ENCODE measurements around the gene HPCAL1.

HPCAL1 gene

DNA sequence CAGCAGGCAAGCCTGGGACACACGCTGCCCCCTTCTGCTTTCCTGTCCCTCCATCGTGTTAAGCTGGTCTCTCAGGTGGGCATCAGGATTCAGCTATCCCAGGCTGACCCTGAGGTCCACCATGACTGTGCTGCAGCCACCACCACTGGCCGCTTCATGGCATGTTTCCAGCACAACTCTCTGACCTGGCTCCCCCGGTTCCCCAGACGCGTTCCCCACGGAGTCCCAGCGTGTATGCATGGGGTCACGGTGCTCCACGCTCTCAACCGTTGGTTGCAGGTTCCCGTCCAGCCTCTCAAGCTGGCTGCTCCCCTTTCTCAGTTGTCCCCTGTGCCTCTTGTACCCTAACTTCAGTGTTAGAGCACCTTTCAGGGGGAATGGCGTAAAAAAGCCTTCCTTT lies 20.3 kb downstream of the HPCAL1 start:
- no peak for DNase-seq (ENCODE audit: low read depth in 2 of 2)

DNA sequence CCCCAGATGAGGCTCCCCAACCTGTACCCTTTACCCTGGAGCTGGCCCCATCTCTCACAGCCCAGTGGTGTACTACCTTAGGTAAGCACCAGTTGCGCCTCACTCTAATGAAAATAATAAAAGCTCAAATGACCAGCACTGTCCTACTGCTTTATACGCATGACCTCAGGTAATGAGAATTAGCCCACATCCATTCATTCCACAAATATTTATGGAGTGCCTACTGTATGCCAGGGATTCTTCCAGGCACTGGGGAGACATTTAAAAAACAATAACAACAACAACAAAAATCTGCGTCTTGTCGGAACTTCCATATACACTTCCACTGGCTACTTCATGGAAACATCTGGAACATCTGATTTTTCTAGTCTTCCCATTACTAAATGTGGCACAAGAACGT lies 20.8 kb downstream of the HPCAL1 start:
- no peak for DNase-seq (ENCODE audit: low read depth in 2 of 2)

DNA sequence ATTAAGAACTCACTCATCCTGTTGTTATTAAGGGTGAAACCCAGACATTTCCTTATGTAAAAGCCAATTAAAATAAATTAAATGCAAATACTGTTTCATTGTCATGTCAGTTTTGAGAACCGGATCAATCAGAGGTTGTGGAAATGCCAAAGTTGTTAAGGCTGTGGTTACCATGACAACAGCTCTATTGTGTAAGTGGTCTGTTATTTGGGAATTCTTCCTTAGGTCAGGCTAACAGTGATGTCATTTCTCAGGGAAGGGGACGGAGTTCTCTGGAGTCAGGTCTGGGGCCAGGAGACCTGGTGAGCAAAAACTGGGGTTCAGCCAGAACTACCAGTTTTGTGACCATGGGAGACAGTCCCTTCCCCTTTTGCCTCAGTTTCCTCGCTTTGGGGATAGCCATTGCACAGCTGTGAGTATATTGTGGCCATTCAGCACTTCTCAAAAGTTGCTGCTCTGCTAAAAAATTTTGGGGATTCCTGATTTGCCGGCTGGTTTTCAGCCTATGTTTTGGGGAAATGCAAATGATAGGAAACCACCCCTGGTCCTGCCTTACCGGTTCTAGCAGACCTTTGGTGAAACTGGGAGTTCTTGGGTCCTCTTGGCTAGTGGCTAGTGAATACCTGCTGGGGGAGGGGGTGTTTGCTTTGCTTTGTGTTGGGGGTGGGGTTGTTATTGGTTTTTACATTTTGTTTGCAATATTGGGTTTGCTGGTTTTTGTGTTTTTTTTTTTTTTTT lies 21.6 kb downstream of the HPCAL1 start:
- no peak for DNase-seq (ENCODE audit: low read depth in 2 of 2)

DNA sequence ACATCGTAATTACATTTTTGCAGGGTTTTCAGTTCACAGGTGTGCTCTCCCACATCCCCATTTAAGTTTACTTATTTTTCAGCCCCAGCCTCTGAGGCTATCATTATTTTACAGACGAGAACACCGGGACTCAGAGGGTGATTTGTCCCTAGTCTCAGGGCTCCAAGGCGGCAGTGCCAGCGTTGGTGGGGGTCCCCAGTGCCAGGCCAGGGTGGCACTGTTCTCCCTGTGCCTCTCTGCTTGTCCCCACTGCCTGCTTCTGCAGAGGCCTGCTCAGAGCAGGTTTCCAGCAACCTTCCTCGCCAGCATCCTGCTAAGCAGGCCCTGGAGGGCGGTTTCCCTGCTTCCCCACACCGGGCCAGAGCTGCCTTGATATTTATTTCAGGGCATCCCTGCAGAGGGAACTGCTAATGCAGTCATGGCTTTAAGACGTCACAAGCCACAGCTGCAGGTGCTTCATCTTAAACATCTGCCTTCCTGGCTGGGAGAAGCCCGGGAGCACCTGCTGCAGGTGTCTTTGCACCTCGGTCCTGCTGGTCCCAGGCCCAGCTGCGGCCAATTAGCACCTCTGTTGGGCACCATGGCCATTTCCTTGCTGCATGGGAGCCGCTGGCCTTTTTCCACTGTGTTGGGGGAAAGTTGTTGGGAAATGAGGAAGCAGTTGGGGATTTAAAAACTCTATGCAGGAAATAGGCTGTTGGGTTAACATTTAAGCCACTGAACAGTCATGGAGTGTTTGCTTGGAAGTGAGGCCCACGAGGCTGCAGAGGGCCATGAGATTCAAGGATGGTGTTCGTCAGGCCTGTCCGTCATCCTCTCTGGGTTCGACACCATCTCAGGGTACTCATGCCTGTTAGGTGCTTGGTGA lies 22.8 kb downstream of the HPCAL1 start:
- DNase-seq (ENCODE audit: low read depth in 2 of 2): no peak

DNA sequence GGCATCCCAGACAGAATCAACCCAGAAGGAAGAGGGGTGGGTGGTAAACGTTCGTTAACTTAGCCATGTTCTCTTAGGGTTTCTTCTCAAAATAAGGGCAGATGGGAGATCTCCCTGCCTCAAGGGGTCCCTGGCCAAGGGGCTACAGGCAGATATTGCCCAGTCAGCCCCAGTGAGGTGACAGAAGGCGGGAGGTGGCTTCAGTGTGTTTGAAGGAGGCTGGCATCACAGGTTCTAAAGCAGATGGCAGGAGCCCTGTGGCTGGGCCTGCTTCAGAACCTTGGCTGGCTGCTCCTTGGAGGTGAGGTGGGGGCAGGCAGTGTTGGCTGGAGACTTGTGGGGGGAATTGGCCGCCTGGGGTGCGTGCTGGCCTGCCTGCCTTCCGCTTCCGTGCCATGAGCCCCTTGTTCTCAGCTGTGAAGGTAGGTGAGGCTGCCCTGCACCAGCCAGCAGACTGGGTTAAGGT lies 23.5 kb downstream of the HPCAL1 start:
- DNase-seq (ENCODE audit: low read depth in 2 of 2): no peak

DNA sequence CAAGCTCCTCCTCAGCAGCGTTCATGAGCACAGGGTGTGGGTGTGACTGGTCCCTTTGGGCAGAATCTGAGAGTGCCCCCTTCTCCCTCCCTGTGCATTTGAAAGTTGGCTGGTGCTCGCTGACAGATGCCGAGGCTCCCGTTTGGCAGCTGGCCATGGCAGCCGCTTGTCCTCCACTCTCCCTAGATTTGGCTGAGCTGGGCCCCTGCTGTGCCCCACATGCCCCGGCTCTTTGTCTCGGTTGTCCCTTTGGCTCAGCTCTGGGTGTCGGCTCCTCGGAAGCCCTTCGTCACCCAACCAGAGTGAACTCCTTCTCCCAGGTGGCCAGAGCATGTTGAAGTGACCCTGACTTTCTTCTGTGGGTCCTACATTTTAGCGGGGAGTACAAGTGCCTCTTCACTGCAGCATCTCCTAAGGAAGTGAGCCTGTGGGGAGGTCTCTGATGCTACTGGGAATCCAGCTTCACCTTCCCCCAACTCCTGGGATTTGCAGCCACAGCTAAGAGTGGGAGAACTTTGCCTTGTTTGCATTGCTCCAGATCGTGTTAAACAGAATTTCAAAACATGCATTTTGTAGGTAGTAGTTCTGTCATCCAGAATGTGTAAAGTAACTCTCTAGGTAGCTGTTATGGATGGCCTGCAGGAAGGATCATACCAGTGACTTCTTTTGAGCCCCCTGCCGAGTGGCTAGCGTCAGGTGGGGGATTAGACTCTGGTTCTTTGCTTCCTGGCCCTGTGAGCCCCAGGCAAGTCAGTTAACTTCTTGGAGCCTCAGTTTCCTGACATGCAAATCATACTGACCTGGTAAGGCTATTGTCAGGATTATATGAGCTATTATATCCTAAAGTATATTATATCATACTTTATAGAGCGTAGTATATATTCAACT lies 24.2 kb downstream of the HPCAL1 start:
- no peak for DNase-seq (ENCODE audit: low read depth in 2 of 2)

DNA sequence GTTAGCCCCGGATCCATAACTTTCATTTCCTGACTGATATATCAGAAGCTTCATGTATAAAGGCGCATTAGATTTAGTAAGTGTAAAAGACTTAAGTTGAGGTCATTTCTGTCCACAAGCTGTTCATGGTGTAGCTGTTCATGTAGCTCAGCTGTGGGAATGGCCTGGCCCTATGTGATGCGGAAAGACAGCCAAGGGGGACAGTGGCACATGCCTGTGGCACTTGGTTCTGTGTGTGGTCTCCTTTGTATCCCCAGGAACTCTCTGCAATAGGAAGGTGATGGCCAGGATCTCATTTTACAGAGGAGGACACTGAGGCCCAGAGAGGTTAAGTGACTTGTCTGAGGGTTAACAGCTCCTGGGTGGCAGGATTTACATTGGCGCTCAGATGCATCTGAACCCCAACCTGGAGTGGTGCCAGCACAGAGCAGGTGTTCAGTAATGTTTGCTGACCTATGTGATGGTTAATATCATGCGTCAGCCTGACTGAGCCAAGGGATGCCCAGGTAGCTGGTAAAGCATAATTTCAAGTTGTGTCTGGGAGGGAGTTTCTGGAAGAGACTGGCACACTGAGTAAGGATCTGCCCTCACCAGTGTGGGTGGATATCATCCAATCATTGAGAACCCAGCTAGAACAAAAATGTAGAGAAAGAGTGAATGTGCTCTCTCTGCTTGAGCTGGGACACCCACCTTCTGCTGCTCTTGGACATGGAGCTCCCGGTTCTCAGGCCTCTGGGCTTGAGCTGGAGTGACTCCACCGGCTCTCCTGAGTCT lies 25.4 kb downstream of the HPCAL1 start:
- no peak for DNase-seq (ENCODE audit: low read depth in 2 of 2)

DNA sequence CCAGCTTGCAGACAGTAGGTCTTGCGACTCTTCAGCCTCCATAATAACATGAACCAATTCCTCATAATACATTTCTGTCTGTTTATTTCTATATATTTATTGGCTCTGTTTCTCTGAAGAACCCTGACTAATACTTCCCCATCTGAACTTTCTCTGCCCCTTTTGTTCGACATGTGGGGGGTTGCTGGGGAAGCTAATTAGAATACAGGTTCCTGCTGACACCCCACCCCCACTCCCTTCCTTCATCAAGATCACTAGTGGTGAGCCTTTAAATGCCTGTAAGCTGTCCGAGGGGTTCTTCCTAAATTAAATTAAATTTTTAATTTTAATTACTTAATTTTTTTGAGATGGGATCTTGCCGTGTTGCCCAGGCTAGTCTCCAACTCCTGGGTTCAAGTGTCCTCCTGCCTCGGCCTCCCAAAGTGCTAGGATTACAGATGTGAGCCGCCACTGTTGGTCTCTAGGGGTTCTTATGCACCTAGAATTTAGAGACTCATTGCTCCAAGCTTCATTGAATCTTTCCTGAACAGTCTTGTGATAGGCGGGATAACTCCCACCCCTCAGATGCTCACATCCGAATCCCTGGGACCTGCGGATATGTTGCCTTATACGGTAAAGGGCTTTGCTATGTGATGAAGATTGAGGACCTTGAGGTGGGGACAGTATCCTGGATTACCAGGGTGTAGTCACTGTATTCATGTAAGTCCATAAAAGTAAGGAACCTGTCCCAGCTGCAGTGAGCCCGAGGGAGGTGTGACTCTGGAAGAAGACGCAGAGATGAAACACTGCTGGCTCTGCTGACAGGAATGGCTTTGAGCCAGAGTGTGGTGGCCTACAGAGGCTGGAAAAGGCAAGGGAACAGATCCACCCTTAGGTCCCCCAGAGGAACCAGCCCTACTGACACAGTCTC lies 26.2 kb downstream of the HPCAL1 start:
- DNase-seq (ENCODE audit: low read depth in 2 of 2): no peak

DNA sequence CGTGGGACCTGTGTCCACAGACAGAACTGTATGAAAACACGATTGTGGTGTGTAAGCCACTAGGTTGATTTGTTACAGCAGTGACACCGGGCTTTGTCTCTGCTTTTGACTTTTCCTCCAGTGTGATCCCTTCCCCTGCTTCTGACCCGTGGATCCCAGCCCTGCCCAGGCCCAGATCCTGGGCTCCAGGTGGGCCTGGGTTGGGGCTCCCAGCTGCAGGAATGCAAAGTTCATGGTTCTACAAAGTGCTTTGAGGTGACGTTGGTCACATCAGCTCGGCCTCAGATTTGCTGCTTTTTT lies 26.8 kb downstream of the HPCAL1 start:
- DNase-seq (ENCODE audit: low read depth in 2 of 2): no peak

DNA sequence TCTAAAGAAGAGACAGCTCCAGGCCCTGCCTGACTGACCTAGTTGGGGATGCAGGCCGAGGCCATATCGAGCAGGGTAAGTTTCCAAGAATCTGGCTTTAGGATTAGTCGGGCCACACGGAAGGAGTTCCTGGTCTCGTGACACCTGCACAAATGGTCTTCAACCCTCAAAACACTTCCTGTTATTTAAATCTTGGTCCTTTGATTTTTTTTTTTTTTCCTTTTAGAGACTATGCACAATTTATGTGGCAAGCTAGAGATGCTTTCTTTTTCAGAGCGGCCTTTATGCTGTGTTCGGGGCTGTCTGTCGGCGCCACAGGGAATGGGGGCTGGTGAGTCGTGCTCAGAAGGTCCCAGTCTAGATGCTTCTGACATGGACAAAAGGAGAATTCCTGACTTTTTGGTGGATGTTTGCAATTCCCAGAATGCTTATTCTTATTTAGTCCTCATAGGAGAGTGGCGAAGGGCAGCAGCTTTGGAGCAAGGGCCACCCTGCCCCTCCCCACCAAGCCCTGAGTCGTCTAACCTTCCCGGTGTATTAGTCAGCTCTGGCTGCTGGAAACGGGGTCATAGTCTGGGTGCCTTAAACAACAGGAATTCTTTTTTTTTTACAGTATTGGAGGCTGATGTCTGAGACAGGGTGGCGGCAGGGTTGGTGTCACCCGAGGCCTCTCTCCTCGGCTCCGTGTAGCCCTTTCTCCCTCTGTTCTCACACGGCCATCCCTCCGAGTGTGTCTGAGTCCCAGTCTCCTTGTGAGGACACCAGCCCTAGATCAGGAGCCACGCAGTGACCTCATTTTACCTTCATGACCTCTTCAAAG lies 27.4 kb downstream of the HPCAL1 start:
- no peak for DNase-seq (ENCODE audit: low read depth in 2 of 2)

DNA sequence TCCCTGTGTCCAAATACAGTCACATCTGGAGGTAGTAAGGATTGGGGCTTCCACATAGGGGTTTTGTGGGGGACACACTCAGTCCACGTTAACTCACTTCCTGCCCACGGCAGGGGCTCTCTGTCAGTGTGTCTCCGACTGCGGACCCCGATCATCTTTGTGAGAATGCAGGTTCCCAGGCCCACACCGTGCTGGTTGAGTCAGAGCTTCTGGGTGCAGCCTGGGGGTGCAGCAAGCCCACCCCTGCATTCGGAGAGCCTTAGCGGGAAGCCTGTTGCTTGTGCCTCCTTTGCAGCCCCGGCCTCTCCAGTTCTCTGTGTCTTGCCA lies 28.0 kb downstream of the HPCAL1 start:
- no peak for DNase-seq (ENCODE audit: low read depth in 2 of 2)

DNA sequence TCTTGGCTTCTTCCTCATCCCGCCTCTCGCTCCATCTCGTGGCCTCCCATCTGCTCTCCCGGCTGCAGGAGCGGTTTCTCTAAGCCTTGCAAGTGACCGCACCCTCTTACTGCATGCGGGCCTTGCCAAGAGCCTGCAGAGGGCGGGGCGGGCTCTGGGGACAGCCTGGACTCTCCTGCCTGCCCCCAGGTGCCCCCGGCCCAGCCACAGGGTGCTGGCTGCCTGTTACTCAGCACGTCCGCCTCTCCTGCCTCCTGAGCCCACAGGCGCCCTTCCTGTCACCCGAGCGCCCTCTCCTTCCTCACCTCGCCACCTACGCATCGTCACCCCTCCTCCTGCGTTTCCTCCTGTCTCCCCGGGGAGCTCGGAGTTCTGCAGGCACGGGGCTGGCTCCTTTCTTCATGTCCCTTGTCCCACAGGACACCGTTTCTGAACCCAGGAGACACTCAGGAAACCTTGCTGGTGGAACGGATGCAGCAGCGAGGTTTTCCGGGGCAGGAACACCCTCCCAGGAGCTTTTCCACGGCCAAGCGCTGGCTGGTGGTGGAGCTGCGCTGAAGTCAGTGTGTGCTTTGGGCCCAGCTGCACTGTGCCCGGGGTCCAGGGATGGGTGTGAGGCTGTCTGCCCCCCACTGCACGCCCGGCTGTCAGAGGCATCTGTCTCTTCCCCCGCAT lies 28.5 kb downstream of the HPCAL1 start:
- DNase-seq (ENCODE audit: low read depth in 2 of 2): peak; percentile 64 to 76

DNA sequence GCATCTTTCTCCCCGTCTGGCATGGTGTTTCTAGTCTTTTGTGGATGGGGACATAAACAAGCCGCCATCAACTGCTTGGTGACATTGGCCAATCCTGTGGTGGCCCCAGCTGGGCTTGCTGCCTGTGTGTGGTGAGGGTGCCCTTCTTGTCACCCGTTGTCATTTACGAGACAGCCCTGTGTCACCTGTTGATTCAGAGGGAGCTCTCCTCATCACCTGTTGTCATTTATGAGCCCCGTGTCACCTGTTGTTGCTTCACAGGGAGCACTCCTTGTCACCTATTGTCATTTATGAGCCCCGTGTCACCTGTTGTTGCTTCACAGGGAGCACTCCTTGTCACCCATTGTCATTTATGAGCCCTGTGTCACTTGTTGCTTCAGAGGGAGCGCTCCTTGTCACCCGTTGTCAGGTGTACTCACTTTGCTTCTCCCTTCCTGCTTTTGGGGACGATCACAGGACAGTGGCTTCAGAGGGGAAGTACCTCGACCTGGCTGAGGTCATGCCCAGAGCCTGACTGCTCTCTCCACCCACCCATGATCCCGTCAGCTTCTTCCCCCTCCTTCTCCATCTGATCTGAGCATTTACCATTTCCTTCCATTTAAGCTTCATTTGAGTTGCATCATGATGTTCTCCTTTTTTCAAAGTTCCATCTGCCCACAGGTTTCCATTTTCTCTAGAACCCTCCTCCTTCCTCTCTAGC lies 29.1 kb downstream of the HPCAL1 start:
- peak; percentile 46 to 65 for DNase-seq (ENCODE audit: low read depth in 2 of 2)

DNA sequence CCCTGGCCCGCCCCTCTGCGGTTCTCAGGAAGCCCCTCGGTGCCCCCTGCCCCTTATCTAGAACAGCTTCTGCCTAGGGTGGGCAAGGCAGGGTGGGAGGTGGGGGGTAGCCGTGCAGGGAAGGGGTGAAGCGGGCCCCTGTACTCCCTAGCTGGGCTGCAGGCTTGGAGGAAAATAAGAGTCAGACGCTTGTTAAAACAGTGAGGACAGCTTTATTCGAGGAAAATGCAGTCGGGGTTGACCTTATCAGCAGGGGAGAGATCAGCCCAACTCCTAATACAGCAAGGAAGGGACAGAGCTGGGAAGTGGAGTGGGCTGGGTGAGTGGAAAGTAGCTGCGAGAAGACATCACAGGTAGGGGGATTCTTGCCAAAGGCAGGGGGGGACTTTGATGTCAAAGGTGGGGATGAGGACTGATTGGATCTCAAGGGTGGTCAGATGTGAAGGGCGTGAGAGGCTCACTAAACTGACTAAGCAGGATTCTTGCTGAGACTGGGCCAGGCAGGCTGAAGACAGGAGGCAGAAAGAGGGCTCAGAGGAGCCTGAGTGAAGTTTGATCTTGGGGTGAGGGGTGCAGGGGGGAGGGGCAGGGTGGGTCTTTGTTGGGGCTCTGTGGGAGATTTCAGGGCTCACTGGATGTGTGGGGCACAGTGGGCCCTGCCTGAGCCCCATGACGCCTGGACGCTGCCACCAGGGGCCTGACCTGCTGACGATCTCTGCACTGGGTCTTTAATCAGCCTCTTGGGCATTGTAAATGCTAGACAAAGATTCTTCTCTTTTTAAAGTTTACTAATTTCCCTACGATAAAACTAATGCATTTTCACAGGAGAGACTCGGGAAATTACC lies 29.9 kb downstream of the HPCAL1 start:
- peak; percentile 23 to 30 for DNase-seq (ENCODE audit: low read depth in 2 of 2)

DNA sequence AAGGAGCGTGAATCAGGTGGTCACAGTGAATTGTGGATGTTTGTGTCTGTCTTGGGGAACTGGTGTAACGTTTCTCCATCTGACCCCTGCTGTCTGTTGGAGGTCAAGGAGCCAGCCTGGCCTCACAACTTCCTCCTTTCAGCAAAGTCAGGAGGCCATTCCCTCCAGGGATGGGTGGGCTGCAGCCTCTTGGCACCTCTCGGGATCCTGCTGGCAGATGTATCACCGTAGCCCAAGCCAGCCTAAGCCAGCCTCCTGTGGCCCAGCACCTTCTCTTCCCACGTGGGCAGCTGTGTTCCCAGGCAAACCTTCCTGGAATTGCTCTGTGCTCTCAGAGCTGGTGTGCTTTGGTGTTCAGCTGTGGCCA lies 30.5 kb downstream of the HPCAL1 start:
- DNase-seq (ENCODE audit: low read depth in 2 of 2): no peak

DNA sequence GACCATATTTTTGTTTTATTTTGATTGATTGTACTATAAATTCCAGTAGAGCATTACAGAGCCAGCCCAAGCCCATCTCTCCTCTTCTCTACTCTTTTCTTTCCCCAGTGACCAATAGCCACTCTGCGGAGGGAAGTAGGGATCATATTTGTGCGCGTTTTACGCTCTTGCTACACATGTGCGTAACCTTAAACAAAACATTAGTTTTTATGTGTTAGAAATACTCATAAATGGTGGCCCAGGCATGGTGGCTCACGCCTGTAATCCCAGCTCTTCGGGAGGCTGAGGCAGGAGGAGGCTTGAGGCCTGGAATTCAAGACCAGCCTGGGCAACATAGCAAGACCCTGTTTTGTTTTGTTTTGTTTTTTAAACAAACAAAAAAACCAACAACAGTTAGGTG lies 31.3 kb downstream of the HPCAL1 start:
- DNase-seq (ENCODE audit: low read depth in 2 of 2): no peak

DNA sequence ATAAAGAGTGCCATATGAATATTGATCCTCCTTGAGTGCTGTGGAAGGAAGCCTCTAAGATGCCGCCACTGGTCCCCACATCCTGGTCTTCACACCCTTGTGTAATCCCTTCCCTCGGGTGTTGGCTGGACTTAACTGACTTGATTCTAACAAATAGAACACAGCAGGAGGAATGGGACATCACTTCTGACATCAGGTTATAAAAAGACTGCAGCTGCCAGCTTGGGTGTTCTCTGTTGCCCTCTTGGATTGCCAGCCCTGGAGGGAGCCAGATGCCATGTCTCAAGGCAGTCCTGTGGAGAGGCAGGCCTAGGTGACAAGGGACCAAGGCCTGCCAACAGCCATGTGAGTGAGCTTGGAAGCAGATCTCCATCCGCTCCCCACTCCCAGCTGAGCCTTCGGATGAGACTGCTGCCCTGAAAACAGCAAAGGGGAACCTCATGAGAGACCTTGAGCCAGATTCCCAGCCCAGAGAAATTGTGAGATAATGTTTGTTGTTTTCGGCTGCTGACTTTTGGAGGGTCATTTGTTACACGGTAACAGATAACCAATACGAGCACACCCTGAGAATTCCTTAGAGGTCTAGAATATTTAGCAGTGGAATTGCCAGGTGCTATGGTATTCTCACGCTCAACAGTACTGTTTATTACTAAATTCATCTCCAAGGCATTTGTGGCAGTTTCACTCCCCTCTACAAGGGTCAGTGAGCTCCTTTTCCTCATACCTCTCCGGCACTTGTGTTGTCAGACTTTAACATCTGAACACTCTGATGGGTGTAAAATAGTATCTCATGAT lies 32.5 kb downstream of the HPCAL1 start:
- no peak for DNase-seq (ENCODE audit: low read depth in 2 of 2)
